ENCODE data around the gene MBD3L2.
"Not testable (repeated sequence)": the region's sequence is repeated elsewhere in the genome, so short reads cannot be mapped to it uniquely, and the experiment has no call there.

Gene MBD3L2

DNA sequence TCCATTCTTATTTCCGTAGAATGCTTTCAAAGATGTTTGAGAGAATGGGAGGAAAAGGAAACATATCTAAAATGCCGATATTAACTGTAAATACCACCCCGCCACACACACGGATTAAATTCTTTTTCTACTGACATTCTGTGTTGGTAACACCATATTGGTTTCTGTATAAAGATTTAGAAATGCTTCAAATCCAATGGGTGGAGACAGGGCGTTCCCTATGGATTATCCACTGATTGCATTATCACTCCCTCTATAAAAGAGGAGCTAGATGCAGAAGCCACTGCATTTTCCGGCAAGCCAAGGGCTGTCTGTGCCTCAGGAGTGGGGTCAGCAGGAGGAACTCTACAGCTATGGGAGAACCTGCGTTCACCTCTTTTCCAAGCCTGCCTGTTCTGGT, at the start of gene MBD3L2:
MBD3L2 (plus strand) TSS at position 301 of the 400 bp plus-strand sequence; CDS start at position 354, 53 bp downstream.
- not testable (repeated sequence) for H3K9ac ChIP-seq (ENCODE audit: low read depth, low read length); H3K27me3 ChIP-seq (ENCODE audit: control insufficient read depth, insufficient read depth, low read length); H3K9me3 ChIP-seq (ENCODE audit: control insufficient read depth, insufficient read depth, low read length); H3K4me1 ChIP-seq (ENCODE audit: control insufficient read depth, insufficient read depth, low read length); H3K4me3 ChIP-seq (ENCODE audit: low read depth, low read length); H3K36me3 ChIP-seq (ENCODE audit: control insufficient read depth, insufficient read depth, low read length)

- Histone ChIP-seq H3K4me1 (ENCODE audit: control insufficient read depth, insufficient read depth, low read length) (no peaks in the 10 kb centered on the region), H3K27me3 (ENCODE audit: control insufficient read depth, insufficient read depth, low read length) (no peaks in the 10 kb centered on the region), H3K4me3 (ENCODE audit: low read depth, low read length) (no peak overlapping the region), H3K36me3 (ENCODE audit: control insufficient read depth, insufficient read depth, low read length) (no peaks in the 10 kb centered on the region), H3K9ac (ENCODE audit: low read depth, low read length) (no peak overlapping the region), H3K9me3 (ENCODE audit: control insufficient read depth, insufficient read depth, low read length) (peaks cover 19% of the 10 kb centered on the region)
Measured at GRCh38 chr19:6999933-7000332, 49.2 kb upstream of the MBD3L2 start.

- Histone ChIP-seq H3K27me3 (ENCODE audit: control insufficient read depth, insufficient read depth, low read length) (no peaks in the 10 kb centered on the region), H3K9ac (ENCODE audit: low read depth, low read length) (no peak overlapping the region), H3K4me3 (ENCODE audit: low read depth, low read length) (no peak overlapping the region), H3K9me3 (ENCODE audit: control insufficient read depth, insufficient read depth, low read length) (peaks cover 16% of the 10 kb centered on the region), H3K36me3 (ENCODE audit: control insufficient read depth, insufficient read depth, low read length) (no peaks in the 10 kb centered on the region), H3K4me1 (ENCODE audit: control insufficient read depth, insufficient read depth, low read length) (no peaks in the 10 kb centered on the region)
Measured at GRCh38 chr19:7000333-7000732, 48.8 kb upstream of the MBD3L2 start.

DNA sequence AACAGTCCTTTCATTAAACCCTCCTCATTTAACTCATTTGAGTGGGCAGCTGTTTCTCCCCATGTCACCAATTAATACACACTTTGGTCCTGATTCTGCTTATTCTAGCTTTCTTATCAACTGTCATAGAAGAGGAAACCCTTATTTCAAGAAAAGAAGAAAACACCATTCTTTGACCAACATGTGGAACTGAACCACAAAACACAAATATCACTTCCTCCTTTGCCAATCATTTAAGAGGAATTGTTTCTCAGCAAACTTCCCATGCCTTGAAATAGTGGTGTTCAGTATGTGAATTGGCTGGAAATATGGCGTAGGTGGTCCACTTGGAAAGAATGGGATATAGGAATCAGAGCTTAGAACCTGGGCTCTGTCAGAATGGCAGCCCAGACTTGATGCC, 48.3 kb upstream of the MBD3L2 start:
- Histone ChIP-seq H3K36me3 (ENCODE audit: control insufficient read depth, insufficient read depth, low read length) (no peaks in the 10 kb centered on the region), H3K9me3 (ENCODE audit: control insufficient read depth, insufficient read depth, low read length) (peaks cover 12% of the 10 kb centered on the region), H3K4me1 (ENCODE audit: control insufficient read depth, insufficient read depth, low read length) (no peaks in the 10 kb centered on the region), H3K9ac (ENCODE audit: low read depth, low read length) (no peak overlapping the region), H3K4me3 (ENCODE audit: low read depth, low read length) (no peak overlapping the region), H3K27me3 (ENCODE audit: control insufficient read depth, insufficient read depth, low read length) (no peaks in the 10 kb centered on the region)

DNA sequence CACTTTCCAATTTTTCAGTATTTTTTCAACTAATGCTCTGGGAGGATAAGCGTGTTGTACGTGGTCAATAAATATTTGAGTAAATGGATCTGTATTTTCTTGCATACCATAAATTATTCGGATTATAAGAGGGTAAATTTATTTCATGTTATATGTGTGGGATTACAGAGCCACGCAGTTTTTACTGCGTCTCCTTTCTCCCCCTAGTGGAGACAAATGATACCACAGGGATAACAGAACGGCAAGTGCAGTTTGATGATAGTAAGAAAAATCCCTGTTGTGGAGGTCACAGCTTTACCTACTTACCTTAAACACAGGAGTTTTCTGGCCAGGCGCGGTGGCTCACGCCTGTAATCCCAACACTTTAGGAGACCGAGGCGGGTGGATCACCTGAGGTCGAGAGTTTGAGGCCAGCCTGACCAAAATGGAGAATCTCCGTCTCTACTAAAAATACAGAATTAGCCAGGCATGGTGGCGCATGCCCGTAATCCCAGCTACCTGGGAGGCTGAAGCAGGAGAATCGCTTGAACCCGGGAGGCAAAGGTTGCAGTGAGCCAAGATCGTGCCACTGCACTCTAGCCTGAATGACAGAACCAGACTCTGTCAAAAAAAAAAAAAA, 44.7 kb upstream of the MBD3L2 start:
- Histone ChIP-seq H3K4me1 (ENCODE audit: control insufficient read depth, insufficient read depth, low read length) (no peaks in the 10 kb centered on the region), H3K4me3 (ENCODE audit: low read depth, low read length) (no peak overlapping the region)

DNA sequence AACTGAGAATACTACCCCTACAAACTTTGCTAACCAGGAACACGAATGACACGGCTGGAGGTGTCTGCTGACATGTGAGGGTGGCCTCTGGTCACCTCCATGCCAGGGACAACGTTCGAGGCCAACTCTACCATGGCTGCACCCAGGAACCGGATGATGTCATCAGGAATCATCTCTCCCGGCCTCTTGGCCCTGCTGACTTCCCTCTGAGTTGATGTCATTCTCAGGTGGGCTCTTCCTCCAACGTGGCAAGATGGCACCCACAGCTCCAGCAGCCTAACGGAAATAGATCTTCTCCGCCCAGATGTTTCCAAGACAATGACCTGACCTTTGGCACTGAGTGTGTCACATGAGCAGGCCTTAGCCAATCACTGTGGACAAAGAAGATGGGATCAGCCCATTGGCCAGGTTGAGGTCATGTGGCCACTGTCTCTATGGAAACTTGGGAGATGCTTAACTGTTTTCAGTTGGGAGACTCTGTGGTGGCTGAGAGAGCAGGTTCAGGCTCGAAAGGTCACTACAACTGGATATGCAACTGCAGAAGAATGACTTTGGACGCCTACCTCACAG, 42.9 kb upstream of the MBD3L2 start:
- no peak overlapping the region for H3K4me3 ChIP-seq (ENCODE audit: low read depth, low read length)
- H3K36me3 ChIP-seq (ENCODE audit: control insufficient read depth, insufficient read depth, low read length): no peaks in the 10 kb centered on the region
- no peaks in the 10 kb centered on the region for H3K4me1 ChIP-seq (ENCODE audit: control insufficient read depth, insufficient read depth, low read length)
- H3K27me3 ChIP-seq (ENCODE audit: control insufficient read depth, insufficient read depth, low read length): no peaks in the 10 kb centered on the region
- H3K9ac ChIP-seq (ENCODE audit: low read depth, low read length): no peak overlapping the region
- H3K9me3 ChIP-seq (ENCODE audit: control insufficient read depth, insufficient read depth, low read length): peaks cover 2% of the 10 kb centered on the region

More for the DNA sequence above, 44.7 kb upstream of the MBD3L2 start:
- Histone ChIP-seq H3K36me3 (ENCODE audit: control insufficient read depth, insufficient read depth, low read length) (no peaks in the 10 kb centered on the region), H3K9ac (ENCODE audit: low read depth, low read length) (no peak overlapping the region), H3K27me3 (ENCODE audit: control insufficient read depth, insufficient read depth, low read length) (no peaks in the 10 kb centered on the region), H3K9me3 (ENCODE audit: control insufficient read depth, insufficient read depth, low read length) (peaks cover 6% of the 10 kb centered on the region)

GRCh38 chr19:7007859-7008258, 41.3 kb upstream of the MBD3L2 start:
- Histone ChIP-seq H3K4me3 (ENCODE audit: low read depth, low read length) (no peak overlapping the region), H3K4me1 (ENCODE audit: control insufficient read depth, insufficient read depth, low read length) (no peaks in the 10 kb centered on the region), H3K27me3 (ENCODE audit: control insufficient read depth, insufficient read depth, low read length) (no peaks in the 10 kb centered on the region), H3K36me3 (ENCODE audit: control insufficient read depth, insufficient read depth, low read length) (no peaks in the 10 kb centered on the region), H3K9me3 (ENCODE audit: control insufficient read depth, insufficient read depth, low read length) (peaks cover 4% of the 10 kb centered on the region), H3K9ac (ENCODE audit: low read depth, low read length) (no peak overlapping the region)

DNA sequence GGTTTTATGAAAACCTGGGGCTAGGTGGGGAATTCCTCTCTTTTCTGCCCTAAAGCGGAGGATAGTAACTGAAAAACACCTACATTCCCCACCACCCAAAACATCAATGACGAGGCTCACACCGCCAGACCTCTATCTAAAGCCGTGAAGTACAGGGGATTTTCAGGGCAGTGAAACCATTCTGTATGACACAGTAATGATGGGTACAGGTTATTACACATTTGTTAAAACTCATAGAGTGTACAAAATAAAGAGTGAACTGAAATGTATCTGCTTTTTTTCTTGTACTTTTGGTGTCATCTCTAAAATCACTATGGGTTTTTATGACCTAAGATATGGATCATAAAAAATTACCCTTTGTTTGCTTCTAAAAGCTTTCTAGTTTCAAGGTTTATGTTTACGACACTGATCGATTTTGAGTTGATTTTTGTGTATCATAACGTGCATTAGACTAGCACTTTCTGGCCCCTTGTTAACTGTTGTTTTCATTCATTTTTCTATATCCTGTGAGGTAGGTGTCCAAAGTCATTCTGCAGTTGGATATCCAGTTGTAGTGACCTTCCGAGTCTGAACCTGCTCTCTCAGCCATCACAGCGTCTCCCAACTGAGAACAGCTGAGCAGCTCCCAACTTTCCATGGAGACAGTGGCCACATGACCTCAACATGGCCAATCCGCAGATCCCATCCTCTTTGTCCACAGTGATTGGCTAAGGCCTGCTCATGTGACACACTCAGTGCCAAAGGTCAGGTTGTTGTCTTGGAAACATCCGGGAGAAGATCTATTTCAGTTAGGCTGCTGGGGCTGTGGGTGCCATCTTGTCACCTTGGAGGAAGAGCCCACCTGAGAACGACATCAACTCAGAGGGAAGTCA, 38.2 kb upstream of the MBD3L2 start:
- H3K9ac ChIP-seq (ENCODE audit: low read depth, low read length): no peak overlapping the region
- no peak overlapping the region for H3K4me3 ChIP-seq (ENCODE audit: low read depth, low read length)
- H3K9me3 ChIP-seq (ENCODE audit: control insufficient read depth, insufficient read depth, low read length): peaks cover 2% of the 10 kb centered on the region
- H3K4me1 ChIP-seq (ENCODE audit: control insufficient read depth, insufficient read depth, low read length): no peaks in the 10 kb centered on the region
- H3K27me3 ChIP-seq (ENCODE audit: control insufficient read depth, insufficient read depth, low read length): no peaks in the 10 kb centered on the region
- no peaks in the 10 kb centered on the region for H3K36me3 ChIP-seq (ENCODE audit: control insufficient read depth, insufficient read depth, low read length)

DNA sequence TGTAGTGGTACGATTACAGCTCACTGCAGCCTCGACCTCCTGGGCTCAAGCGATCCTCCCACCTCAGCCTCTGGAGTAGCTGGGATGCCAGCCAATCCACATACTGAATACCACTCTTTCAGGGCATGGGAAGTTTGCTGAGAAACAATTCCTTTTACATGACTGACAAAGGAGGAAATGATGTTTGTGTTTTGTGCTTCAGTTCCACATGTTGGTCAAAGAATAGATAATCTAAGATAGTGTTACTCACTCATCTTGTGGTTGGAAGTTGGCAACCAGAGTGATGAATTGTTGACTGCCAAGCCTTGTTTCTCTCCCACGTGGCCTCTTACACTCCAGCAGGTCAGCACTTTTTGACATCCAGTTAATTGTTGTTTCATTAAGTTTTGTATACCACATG, 35.4 kb upstream of the MBD3L2 start:
- no peaks in the 10 kb centered on the region for H3K36me3 ChIP-seq (ENCODE audit: control insufficient read depth, insufficient read depth, low read length)
- H3K27me3 ChIP-seq (ENCODE audit: control insufficient read depth, insufficient read depth, low read length): no peaks in the 10 kb centered on the region
- H3K4me1 ChIP-seq (ENCODE audit: control insufficient read depth, insufficient read depth, low read length): no peaks in the 10 kb centered on the region
- H3K4me3 ChIP-seq (ENCODE audit: low read depth, low read length): no peak overlapping the region
- H3K9ac ChIP-seq (ENCODE audit: low read depth, low read length): no peak overlapping the region
- H3K9me3 ChIP-seq (ENCODE audit: control insufficient read depth, insufficient read depth, low read length): peaks cover 2% of the 10 kb centered on the region

DNA sequence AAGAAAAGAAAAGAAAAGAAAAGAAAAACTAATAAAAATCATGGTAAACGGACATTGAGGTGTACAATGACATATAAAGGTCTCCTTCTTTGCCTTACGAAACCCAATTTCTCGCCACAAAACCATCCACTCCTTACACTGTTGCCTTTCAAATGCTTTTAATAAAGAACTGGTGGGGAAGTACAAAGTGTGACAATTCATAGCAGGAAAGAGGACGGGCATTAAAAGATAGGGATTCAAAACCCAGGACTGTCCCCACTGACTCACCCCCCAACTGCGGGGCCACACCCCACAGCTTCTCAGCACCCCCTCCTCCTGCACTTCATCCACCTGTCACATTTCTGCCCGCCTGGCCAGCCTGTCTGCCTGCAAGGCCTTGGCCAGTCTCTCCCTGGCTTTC, 30.3 kb upstream of the MBD3L2 start:
- Histone ChIP-seq H3K4me1 (ENCODE audit: control insufficient read depth, insufficient read depth, low read length) (no peaks in the 10 kb centered on the region), H3K9me3 (ENCODE audit: control insufficient read depth, insufficient read depth, low read length) (no peaks in the 10 kb centered on the region), H3K9ac (ENCODE audit: low read depth, low read length) (no peak overlapping the region), H3K4me3 (ENCODE audit: low read depth, low read length) (no peak overlapping the region), H3K27me3 (ENCODE audit: control insufficient read depth, insufficient read depth, low read length) (no peaks in the 10 kb centered on the region), H3K36me3 (ENCODE audit: control insufficient read depth, insufficient read depth, low read length) (no peaks in the 10 kb centered on the region)

DNA sequence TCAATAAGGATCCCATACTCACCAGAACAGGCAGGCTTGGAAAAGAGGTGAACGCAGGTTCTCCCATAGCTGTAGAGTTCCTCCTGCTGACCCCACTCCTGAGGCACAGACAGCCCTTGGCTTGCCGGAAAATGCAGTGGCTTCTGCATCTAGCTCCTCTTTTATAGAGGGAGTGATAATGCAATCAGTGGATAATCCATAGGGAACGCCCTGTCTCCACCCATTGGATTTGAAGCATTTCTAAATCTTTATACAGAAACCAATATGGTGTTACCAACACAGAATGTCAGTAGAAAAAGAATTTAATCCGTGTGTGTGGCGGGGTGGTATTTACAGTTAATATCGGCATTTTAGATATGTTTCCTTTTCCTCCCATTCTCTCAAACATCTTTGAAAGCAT, 27.8 kb upstream of the MBD3L2 start, which contains the start of gene MBD3L2B:
MBD3L2B (minus strand) TSS at position 101 of the 400 bp plus-strand sequence; CDS start at position 67, 34 bp downstream.
- H3K4me3 ChIP-seq (ENCODE audit: low read depth, low read length); H3K9ac ChIP-seq (ENCODE audit: low read depth, low read length); H3K27me3 ChIP-seq (ENCODE audit: control insufficient read depth, insufficient read depth, low read length); H3K36me3 ChIP-seq (ENCODE audit: control insufficient read depth, insufficient read depth, low read length); H3K4me1 ChIP-seq (ENCODE audit: control insufficient read depth, insufficient read depth, low read length); H3K9me3 ChIP-seq (ENCODE audit: control insufficient read depth, insufficient read depth, low read length): not testable (repeated sequence)

GRCh38 chr19:7028790-7029189, 20.3 kb upstream of the MBD3L2 start:
- not testable (repeated sequence) for H3K4me1 ChIP-seq (ENCODE audit: control insufficient read depth, insufficient read depth, low read length); H3K9ac ChIP-seq (ENCODE audit: low read depth, low read length); H3K4me3 ChIP-seq (ENCODE audit: low read depth, low read length); H3K27me3 ChIP-seq (ENCODE audit: control insufficient read depth, insufficient read depth, low read length); H3K36me3 ChIP-seq (ENCODE audit: control insufficient read depth, insufficient read depth, low read length); H3K9me3 ChIP-seq (ENCODE audit: control insufficient read depth, insufficient read depth, low read length)

All from iPS-15b (cell line).